Thyroid gland (tissue), 4 donors: ENCODE measurements around the gene FBN2.

Source experiments
- POLR2A ChIP-seq, 2 donors: fragments of 450-650 bp; IDR thresholded peaks; one replicate each; pipeline ENCODE4 v1.6.1; 2017; ENCODE audit warnings: antibody characterized with exemption in 2 of 2, mild to moderate bottlenecking in 2 of 2, moderate library complexity in 1 of 2
- TF ChIP-seq, protein P1 (sequence below), 6 experiments: fragments of 200-600 bp in 3 of 6; fragments of 450-650 bp in 3 of 6; sonication (generic) in 3 of 6; IDR thresholded peaks; one replicate each; pipeline ENCODE4 v1.5.1; 2016 to 2019; ENCODE audit warnings: antibody characterized with exemption in 6 of 6, mild to moderate bottlenecking in 2 of 6, inconsistent platforms in 1 of 6, moderate library complexity in 1 of 6

- TF ChIP-seq, protein P1, sequence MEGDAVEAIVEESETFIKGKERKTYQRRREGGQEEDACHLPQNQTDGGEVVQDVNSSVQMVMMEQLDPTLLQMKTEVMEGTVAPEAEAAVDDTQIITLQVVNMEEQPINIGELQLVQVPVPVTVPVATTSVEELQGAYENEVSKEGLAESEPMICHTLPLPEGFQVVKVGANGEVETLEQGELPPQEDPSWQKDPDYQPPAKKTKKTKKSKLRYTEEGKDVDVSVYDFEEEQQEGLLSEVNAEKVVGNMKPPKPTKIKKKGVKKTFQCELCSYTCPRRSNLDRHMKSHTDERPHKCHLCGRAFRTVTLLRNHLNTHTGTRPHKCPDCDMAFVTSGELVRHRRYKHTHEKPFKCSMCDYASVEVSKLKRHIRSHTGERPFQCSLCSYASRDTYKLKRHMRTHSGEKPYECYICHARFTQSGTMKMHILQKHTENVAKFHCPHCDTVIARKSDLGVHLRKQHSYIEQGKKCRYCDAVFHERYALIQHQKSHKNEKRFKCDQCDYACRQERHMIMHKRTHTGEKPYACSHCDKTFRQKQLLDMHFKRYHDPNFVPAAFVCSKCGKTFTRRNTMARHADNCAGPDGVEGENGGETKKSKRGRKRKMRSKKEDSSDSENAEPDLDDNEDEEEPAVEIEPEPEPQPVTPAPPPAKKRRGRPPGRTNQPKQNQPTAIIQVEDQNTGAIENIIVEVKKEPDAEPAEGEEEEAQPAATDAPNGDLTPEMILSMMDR (IDR thresholded peaks at IDR 0.05): no peak
- TF ChIP-seq POLR2A (IDR thresholded peaks at IDR 0.05): no peak
Measured at GRCh38 chr5:128407944-128408343, 130.1 kb downstream of the FBN2 start.
